Keratinocyte (primary cell): ENCODE data around the gene PRDX5. TPM values are rescaled to one million over a fixed set of nuclear protein-coding genes. Genes with fewer than 3 reads are reported as not detected.

Experiments
- DNase-seq: peaks from one replicate; pipeline ENCODE4 v3.0.0-alpha.2; 2011; ENCODE audit warnings: low read depth, missing footprints, low spot score
- FAIRE-seq: peaks from 2 replicates; lab custom pipeline; 2011; peaks lifted over from hg19 to GRCh38; lab: Jason Lieb, UNC
- H2AFZ ChIP-seq: 2 replicates; pipeline ENCODE4 v1.6.0; 2012; ENCODE audit warnings: low read length, control low read depth, inconsistent platforms; ENCODE audit not compliant: control insufficient read depth
- H3K27ac ChIP-seq: 2 replicates; pipeline ENCODE4 v1.5.1; 2011; ENCODE audit warnings: low read length; ENCODE audit not compliant: control insufficient read depth, insufficient read depth
- H3K27me3 ChIP-seq: 3 replicates; pipeline ENCODE4 v1.6.0; 2011; ENCODE audit warnings: low read length; ENCODE audit not compliant: control insufficient read depth, insufficient read depth; ENCODE audit errors: extremely low read depth
- H3K36me3 ChIP-seq, 2 experiments: 2 replicates in 1 of 2; 3 replicates in 1 of 2; pipeline ENCODE4 v1.5.1; 2011; ENCODE audit warnings: low read length in 2 of 2, mild to moderate bottlenecking in 1 of 2; ENCODE audit not compliant: control insufficient read depth in 2 of 2, insufficient read depth in 2 of 2; ENCODE audit errors: extremely low read depth in 1 of 2
- H3K4me1 ChIP-seq: 3 replicates; pipeline ENCODE4 v1.5.1; 2011; ENCODE audit warnings: low read length; ENCODE audit not compliant: control insufficient read depth, insufficient read depth; ENCODE audit errors: extremely low read depth
- H3K4me2 ChIP-seq: 3 replicates; pipeline ENCODE4 v1.6.0; 2011; ENCODE audit warnings: low read depth, low read length; ENCODE audit not compliant: control insufficient read depth, insufficient read depth; ENCODE audit errors: extremely low read depth
- H3K4me3 ChIP-seq, 3 experiments: fragments of 200-600 bp in 1 of 3; sonication (generic) in 1 of 3; 2 replicates in 2 of 3; 3 replicates in 1 of 3; pipeline ENCODE4 v1.5.1; 2011 to 2016; ENCODE audit warnings: low read length in 3 of 3, mild to moderate bottlenecking in 3 of 3, control low read depth in 2 of 3, inconsistent platforms in 1 of 3, low read depth in 1 of 3, mixed read lengths in 1 of 3, mixed run types in 1 of 3, moderate library complexity in 1 of 3; ENCODE audit not compliant: control insufficient read depth in 2 of 3, insufficient read depth in 2 of 3; ENCODE audit errors: extremely low read depth in 1 of 3
- H3K79me2 ChIP-seq: 2 replicates; pipeline ENCODE4 v1.6.0; 2012; ENCODE audit warnings: low read length; ENCODE audit not compliant: control insufficient read depth, insufficient read depth
- H3K9ac ChIP-seq: 3 replicates; pipeline ENCODE4 v1.6.0; 2011; ENCODE audit warnings: low read length; ENCODE audit not compliant: control insufficient read depth, insufficient read depth; ENCODE audit errors: extremely low read depth
- H3K9me1 ChIP-seq: 3 replicates; pipeline ENCODE4 v1.6.0; 2011; ENCODE audit warnings: low read length; ENCODE audit not compliant: control insufficient read depth, insufficient read depth; ENCODE audit errors: extremely low read depth
- H3K9me3 ChIP-seq: 2 replicates; pipeline ENCODE4 v1.5.1; 2012; ENCODE audit warnings: low read depth, low read length; ENCODE audit not compliant: control insufficient read depth
- H4K20me1 ChIP-seq: 3 replicates; pipeline ENCODE4 v1.6.0; 2011; ENCODE audit warnings: low read length; ENCODE audit not compliant: control insufficient read depth, insufficient read depth; ENCODE audit errors: extremely low read depth
- EZH2 ChIP-seq: IDR thresholded peaks from one replicate; pipeline ENCODE4 v1.6.1; 2012; ENCODE audit warnings: inconsistent platforms, mild to moderate bottlenecking, low read length, moderate library complexity
- dilution Hi-C: fragments of 300-500 bp; cut with MboI; formaldehyde crosslinking; loops from one replicate; pipeline ENCODE4 v1.7.0; 2020; ENCODE audit warnings: low sequenced_read_pairs; ENCODE audit not compliant: extremely low pct_ligation_motif_present
- polyA plus RNA-seq, 5 experiments: library from polyadenylated mRNA; depleted of rRNA in 3 of 5; stranded (reverse) in 3 of 5; stranded (forward) in 1 of 5; unstranded in 1 of 5; fragments of >200 nt; gene quantifications; 1 replicate in 1 of 5; 2 replicates in 3 of 5; 3 replicates in 1 of 5; pipeline versions ENCODE4 v1.2.1 to v1.2.3, GENCODE V29; 2011 to 2012; ENCODE audit warnings: missing spikeins in 2 of 5, low read depth in 1 of 5, low replicate concordance in 1 of 5
- TF ChIP-seq, protein P1 (sequence below), 3 experiments: IDR thresholded peaks in 1 of 3; conservative IDR thresholded peaks in 1 of 3; optimal IDR thresholded peaks in 1 of 3; 2 replicates in 2 of 3; 3 replicates in 1 of 3; pipeline versions ENCODE3 to v1.5.1; 2011; ENCODE audit warnings: low read length in 3 of 3, mild to moderate bottlenecking in 3 of 3, moderate library complexity in 2 of 3, control low read depth in 1 of 3, inconsistent platforms in 1 of 3; ENCODE audit not compliant: insufficient read depth in 2 of 3; ENCODE audit errors: extremely low read depth in 1 of 3

PRDX5 gene
- polyA plus RNA-seq, 1 donor (not counting 4 experiments of a cell fraction or from before 2014, with no cell fraction given), result 590 TPM

DNA sequence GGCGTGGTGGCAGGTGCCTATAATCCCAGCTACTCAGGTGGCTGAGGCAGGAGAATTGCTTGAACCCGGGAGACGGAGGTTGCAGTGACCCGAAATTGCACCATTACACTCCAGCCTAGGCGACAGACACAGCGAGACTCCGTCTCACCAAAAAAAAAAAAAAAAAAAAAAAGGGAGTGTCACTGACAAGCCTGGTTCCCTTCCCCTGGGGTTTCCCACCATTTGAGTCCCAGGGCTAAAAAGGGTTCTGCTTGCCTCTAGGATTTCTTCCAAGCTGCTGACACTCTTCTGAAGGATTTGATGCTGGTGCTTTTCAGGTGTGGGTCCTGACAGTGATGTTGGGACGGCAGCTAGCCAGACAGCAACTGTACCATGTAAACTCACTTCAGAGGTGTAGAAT lies 20.8 kb downstream of the PRDX5 start:
- DNase-seq (no peak), FAIRE-seq (no peak)
- no peaks in the 10 kb centered on the region for H3K27me3 ChIP-seq
- no peaks in the 10 kb centered on the region for H3K36me3 ChIP-seq
- no peak overlapping the region for H2AFZ ChIP-seq
- H3K9me3 ChIP-seq, result no peaks in the 10 kb centered on the region
- no peaks in the 10 kb centered on the region for H4K20me1 ChIP-seq
- H3K27ac ChIP-seq, result no peak overlapping the region
- dilution Hi-C loops, result no loop called here
- no peaks in the 10 kb centered on the region for H3K9me1 ChIP-seq
- no peak for TF ChIP-seq EZH2
- TF ChIP-seq, protein P1, sequence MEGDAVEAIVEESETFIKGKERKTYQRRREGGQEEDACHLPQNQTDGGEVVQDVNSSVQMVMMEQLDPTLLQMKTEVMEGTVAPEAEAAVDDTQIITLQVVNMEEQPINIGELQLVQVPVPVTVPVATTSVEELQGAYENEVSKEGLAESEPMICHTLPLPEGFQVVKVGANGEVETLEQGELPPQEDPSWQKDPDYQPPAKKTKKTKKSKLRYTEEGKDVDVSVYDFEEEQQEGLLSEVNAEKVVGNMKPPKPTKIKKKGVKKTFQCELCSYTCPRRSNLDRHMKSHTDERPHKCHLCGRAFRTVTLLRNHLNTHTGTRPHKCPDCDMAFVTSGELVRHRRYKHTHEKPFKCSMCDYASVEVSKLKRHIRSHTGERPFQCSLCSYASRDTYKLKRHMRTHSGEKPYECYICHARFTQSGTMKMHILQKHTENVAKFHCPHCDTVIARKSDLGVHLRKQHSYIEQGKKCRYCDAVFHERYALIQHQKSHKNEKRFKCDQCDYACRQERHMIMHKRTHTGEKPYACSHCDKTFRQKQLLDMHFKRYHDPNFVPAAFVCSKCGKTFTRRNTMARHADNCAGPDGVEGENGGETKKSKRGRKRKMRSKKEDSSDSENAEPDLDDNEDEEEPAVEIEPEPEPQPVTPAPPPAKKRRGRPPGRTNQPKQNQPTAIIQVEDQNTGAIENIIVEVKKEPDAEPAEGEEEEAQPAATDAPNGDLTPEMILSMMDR (optimal IDR thresholded peaks at IDR 0.05 in 1 of 3, IDR thresholded peaks at IDR 0.05 in 1 of 3, conservative IDR thresholded peaks at IDR 0.05 in 1 of 3; ENCODE audit: extremely low read depth in 1 of 3, insufficient read depth in 2 of 3, low read length in 3 of 3), result no peak
- peaks cover 16% of the 10 kb centered on the region for H3K4me1 ChIP-seq
- no peak overlapping the region for H3K4me2 ChIP-seq
- no peak overlapping the region for H3K4me3 ChIP-seq
- H3K79me2 ChIP-seq, result no peaks in the 10 kb centered on the region
- H3K9ac ChIP-seq, result no peak overlapping the region

DNA sequence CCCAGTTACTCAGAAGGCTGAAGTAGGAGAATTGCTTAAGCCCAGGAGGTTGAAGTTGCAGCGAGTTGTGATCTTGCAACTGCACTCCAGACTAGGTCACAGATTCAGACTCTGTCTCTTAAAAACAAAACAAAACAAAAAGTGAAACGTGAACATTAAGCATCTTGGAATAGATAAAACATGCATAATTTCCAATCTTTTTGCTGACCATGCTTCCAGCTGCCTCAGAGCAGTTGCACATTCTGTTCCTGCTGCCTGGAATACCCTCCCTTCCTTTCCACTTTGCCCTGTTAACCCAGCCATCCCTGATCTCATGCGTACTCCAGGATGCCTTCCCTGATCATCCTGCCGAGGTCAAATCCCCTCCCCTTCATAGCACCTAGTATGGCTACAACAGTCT lies 21.4 kb downstream of the PRDX5 start:
- DNase-seq (no peak), FAIRE-seq (no peak)
- Histone ChIP-seq H4K20me1 (no peaks in the 10 kb centered on the region), H2AFZ (no peak overlapping the region), H3K9me1 (no peaks in the 10 kb centered on the region), H3K79me2 (no peaks in the 10 kb centered on the region), H3K9ac (no peak overlapping the region), H3K9me3 (no peaks in the 10 kb centered on the region), H3K4me1 (peaks cover 16% of the 10 kb centered on the region), H3K4me3 (no peak overlapping the region), H3K36me3 (no peaks in the 10 kb centered on the region), H3K27ac (no peak overlapping the region), H3K4me2 (no peak overlapping the region), H3K27me3 (no peaks in the 10 kb centered on the region)
- dilution Hi-C loops, result no loop called here
- TF ChIP-seq EZH2, result no peak
- TF ChIP-seq, protein P1 (optimal IDR thresholded peaks at IDR 0.05 in 1 of 3, IDR thresholded peaks at IDR 0.05 in 1 of 3, conservative IDR thresholded peaks at IDR 0.05 in 1 of 3; ENCODE audit: extremely low read depth in 1 of 3, insufficient read depth in 2 of 3, low read length in 3 of 3), result no peak
